ENCODE results near the gene MYH8.

MYH8 gene

DNA sequence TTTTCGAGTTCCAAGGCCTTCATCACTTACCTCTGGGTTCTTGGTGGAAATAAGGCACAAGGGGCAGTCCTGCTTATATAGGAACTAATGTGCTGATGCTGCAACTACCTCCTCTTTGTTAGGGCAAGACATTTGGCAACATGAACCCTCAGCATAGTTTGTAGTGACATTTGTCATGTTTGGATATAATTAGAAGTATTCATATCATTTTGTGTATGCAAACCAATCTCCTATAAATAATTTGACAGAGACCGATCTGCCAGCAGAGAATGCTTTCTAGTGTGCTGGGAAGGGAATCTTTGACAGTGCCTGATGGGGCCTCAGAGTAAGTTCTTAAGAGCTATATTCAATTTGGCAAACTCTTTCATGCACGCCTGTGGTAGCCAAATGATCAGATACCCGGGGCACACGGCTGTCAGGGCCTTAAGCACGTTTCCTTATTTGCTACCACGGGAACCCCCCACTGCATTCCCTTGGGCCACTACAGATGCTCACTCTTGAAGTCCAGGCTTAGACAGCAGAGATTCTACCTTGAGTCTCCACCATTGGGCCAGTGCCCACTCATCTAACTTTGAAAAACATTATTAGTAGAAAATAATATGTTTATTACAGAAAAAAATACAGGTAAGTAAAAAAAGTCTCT lies at the start of gene MYH8:
MYH8 (minus strand) TSS at position 51 of the 643 bp plus-strand sequence. CDS start 1,723 bp downstream, outside the sequence.
- H3K9ac ChIP-seq: no peak within 1 kb of the TSS
- TF ChIP-seq Cebpa-rat (IDR thresholded peaks at IDR 0.05): no peak

DNA sequence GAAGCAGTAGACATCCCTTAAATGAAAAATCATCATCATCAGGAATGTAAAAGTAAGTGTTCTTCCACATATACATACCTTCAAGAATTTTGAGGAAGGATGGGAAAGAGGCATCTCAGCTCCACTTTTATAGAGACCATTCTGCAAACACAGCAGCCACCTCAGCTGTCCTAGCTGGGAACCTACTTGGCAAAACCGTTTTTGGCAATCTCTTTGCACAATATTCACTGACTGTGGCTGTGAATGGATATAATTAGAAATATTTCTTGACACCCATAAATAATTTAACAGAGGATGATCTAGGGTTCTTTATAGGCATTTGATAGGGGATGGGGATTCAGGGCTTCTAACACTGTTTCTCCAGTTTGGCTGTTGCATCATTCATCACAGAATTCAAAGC lies 47.7 kb upstream of the MYH8 start, which contains the start of gene MYH4:
MYH4 (minus strand) TSS at position 101 of the 400 bp plus-strand sequence. CDS start 2,814 bp downstream, outside the sequence.
- H3K9me3 ChIP-seq (replicated peaks in 1 of 11): 0 out of 22 replicates have a peak, but pooled peaks cover 0 to under 1% (median 0%) of the 10 kb centered on the region in 11 experiments
- no peak for TF ChIP-seq Cebpa-rat (IDR thresholded peaks at IDR 0.05)

More for the DNA sequence above, at the start of gene MYH8:
- no peaks in the 10 kb centered on the region for H3K4me1 ChIP-seq
- no peak within 1 kb of the TSS for H3K4me3 ChIP-seq
- no peaks in the 10 kb centered on the region for H3K27me3 ChIP-seq
- H3K36me3 ChIP-seq: no peaks in the 10 kb centered on the region
- H3K4me2 ChIP-seq: no peak within 1 kb of the TSS
- H3K27ac ChIP-seq: no peak within 1 kb of the TSS
- no peaks in the 10 kb centered on the region for H3K9me3 ChIP-seq (replicated peaks in 1 of 11)
- no peaks in the 10 kb centered on the region for H4K20me1 ChIP-seq

DNA sequence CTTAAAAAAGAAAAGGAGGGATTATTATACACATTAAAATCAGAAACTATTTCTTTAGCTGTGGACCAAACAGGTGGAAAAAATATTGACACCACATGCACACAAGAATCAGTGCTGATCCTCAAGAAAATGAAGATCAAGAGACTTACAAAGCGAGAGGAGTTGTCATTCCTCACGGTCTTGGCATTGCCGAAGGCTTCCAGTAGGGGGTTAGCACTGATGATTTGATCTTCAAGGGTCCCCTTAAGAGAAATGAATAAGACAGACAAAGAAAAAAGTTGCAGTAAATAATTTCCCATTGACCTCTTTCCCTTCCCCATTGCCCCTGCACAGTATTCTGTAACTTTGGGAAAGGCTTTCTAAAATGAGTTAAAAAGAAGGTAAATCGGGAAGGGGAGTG lies 41.7 kb upstream of the MYH8 start:
- Histone ChIP-seq H3K4me3 (no peak overlapping the region), H3K9ac (no peak overlapping the region), H3K9me3 (replicated peaks in 1 of 11) (peaks cover 0 to 6% (median 0%) of the 10 kb centered on the region in 11 experiments; a peak in 2 of 22 replicates), H3K4me1 (no peaks in the 10 kb centered on the region), H3K27ac (no peak overlapping the region), H3K36me3 (no peaks in the 10 kb centered on the region), H3K4me2 (no peak overlapping the region), H4K20me1 (no peaks in the 10 kb centered on the region), H3K27me3 (no peaks in the 10 kb centered on the region)
- TF ChIP-seq Cebpa-rat (IDR thresholded peaks at IDR 0.05): no peak

More for the DNA sequence above, 47.7 kb upstream of the MYH8 start, which contains the start of gene MYH4:
- H3K4me3 ChIP-seq: no peak within 1 kb of the TSS
- no peaks in the 10 kb centered on the region for H3K27me3 ChIP-seq
- no peaks in the 10 kb centered on the region for H3K4me1 ChIP-seq
- no peaks in the 10 kb centered on the region for H4K20me1 ChIP-seq
- H3K27ac ChIP-seq: no peak within 1 kb of the TSS
- no peak within 1 kb of the TSS for H3K4me2 ChIP-seq
- no peak within 1 kb of the TSS for H3K9ac ChIP-seq
- no peaks in the 10 kb centered on the region for H3K36me3 ChIP-seq

DNA sequence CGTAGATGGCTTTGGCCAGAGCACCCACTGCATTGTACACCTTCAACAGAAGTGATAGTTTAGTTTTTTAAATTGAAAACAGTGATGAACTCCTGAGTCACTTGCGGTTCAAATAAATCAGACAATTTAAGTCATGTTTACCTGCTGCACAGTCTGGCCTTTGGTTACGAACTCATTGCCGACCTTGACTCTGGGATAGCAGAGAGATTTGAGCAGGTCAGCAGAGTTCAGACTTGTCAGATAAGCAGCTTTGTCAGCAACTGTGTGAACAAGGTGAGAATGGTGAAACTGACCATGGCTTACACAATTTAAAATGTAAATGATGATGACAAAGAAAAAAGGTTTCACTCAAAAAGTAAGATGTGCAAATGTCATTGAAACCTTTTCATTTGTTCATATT lies 38.3 kb upstream of the MYH8 start:
- H3K4me3 ChIP-seq: no peak overlapping the region
- no peak overlapping the region for H3K9ac ChIP-seq
- H3K4me1 ChIP-seq: no peaks in the 10 kb centered on the region
- no peak for TF ChIP-seq Cebpa-rat (IDR thresholded peaks at IDR 0.05)
- H3K27ac ChIP-seq: no peak overlapping the region
- peaks cover 0 to 6% (median 0%) of the 10 kb centered on the region in 11 experiments; a peak in 2 of 22 replicates for H3K9me3 ChIP-seq (replicated peaks in 1 of 11)
- H3K36me3 ChIP-seq: no peaks in the 10 kb centered on the region
- no peak overlapping the region for H3K4me2 ChIP-seq
- no peaks in the 10 kb centered on the region for H4K20me1 ChIP-seq
- no peaks in the 10 kb centered on the region for H3K27me3 ChIP-seq

DNA sequence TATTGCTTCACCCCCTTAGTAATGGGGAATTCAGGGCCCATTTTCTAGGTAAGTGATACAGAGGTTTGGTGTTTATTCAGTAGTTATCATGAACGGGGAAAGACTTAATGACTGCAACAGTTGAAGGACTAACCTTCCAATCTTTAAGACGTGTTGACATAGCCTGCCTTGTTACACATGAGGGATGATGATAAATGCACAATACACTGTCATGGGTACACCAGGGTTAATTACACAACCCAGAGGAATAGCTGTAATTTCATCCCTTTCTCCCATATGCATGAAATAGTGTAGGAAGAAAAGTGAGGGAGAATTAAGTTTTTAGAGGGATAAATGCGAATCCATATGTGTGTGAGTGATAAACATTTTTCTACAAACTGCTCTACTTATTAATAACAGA lies 37.0 kb upstream of the MYH8 start:
- no peak overlapping the region for H3K4me2 ChIP-seq

DNA sequence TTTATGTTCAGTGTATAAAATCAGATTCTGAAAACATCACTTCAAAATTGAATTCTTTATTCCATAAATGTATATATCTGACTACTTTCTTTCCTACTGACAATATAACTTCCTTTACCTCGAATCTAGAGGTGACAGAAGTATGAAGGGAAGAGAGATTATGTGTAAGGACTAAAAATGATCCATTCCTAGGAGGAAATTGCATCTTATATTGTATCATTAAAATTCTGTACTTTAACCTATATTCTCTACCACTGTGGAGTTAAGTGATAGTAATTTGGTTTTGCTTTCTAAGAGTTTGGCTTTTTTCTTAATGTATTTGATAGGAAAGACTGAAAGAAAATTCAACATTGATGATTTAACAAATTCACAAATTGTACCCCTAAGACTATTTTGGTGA lies 36.2 kb upstream of the MYH8 start:
- Histone ChIP-seq H3K36me3 (no peaks in the 10 kb centered on the region), H3K4me1 (no peaks in the 10 kb centered on the region)
- TF ChIP-seq Cebpa-rat (IDR thresholded peaks at IDR 0.05): no peak

More for the DNA sequence above, 37.0 kb upstream of the MYH8 start:
- Histone ChIP-seq H3K36me3 (no peaks in the 10 kb centered on the region), H3K27me3 (no peaks in the 10 kb centered on the region), H3K4me3 (no peak overlapping the region), H3K4me1 (no peaks in the 10 kb centered on the region), H4K20me1 (no peaks in the 10 kb centered on the region), H3K9me3 (replicated peaks in 1 of 11) (no peaks in the 10 kb centered on the region; a peak in 1 of 22 replicates), H3K9ac (no peak overlapping the region), H3K27ac (no peak overlapping the region)
- no peak for TF ChIP-seq Cebpa-rat (IDR thresholded peaks at IDR 0.05)

DNA sequence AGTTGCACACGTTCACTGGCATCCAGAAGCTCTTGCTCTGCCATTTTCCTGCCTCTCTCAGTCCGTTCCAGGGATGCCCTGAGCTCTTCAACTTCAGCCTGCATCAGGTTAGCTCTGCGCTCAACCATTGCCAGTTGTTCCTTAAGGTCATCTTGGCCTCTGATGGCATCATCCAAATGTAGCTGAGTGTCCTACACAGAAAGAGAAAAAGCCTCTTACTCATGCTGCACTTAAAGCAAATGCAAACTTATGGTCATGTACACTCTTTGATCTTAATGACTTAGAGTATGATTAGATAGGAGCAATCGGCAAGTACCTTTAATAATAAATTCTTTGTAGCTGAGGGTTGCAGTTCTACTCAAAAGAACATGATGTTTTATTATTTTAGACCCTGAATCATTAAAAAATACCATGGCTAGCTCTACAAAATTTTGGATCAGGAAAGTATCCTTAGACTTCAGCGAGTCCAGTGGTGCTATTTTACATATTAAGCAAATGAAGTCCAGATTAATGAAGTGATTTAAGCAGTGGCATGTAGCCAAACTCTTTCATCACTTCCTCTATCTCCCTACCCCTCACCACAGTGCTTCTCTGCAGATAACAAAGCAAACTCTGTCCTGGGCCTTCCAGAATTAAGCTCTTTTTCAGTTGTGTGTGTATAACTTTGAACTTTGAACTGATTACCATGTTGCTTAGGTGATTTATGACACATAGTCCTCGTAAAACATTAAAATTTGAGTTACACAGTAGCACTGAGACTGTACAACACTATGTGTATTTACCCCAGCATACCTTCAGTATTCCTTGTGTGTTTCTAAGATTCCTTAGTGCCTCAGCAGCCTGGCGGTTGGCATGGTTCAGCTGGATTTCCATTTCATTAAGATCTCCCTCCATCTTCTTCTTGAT lies 25.5 kb upstream of the MYH8 start:
- Histone ChIP-seq H3K4me3 (no peak overlapping the region), H3K9ac (no peak overlapping the region), H3K36me3 (no peaks in the 10 kb centered on the region), H3K27ac (no peak overlapping the region), H3K4me1 (peaks cover 0 to 30% (median 0%) of the 10 kb centered on the region in 10 experiments; a peak in 7 of 20 replicates), H3K27me3 (no peaks in the 10 kb centered on the region), H3K9me3 (replicated peaks in 1 of 11) (no peaks in the 10 kb centered on the region), H4K20me1 (no peaks in the 10 kb centered on the region), H3K4me2 (peak overlapping the region in 3 of 11 experiments; percentile 16 to 36 (median 17); a peak in 4 of 22 replicates)
- no peak for TF ChIP-seq Cebpa-rat (IDR thresholded peaks at IDR 0.05)

More for the DNA sequence above, 36.2 kb upstream of the MYH8 start:
- H3K27me3 ChIP-seq: no peaks in the 10 kb centered on the region
- H3K4me2 ChIP-seq: no peak overlapping the region
- no peak overlapping the region for H3K4me3 ChIP-seq
- H3K9me3 ChIP-seq (replicated peaks in 1 of 11): no peaks in the 10 kb centered on the region
- H4K20me1 ChIP-seq: no peaks in the 10 kb centered on the region
- H3K9ac ChIP-seq: no peak overlapping the region
- no peak overlapping the region for H3K27ac ChIP-seq

DNA sequence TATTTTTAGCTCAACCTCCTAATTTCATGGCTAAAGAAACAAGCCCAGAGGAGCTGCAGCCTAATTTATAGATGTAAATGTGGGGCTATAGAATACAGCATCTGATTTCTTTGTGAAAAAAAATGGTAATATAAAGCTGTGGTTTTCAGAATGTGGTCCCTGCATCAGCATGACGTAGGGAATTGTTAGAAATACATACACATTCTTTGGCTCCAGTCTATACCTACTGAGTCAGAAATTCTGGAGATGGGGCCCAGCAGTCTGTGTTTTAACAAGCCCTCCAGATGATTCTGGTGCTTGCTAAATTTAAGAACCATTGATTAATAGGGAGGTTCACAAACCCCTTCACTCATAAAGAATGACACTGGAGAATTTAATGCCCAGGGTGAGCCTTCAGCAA lies 18.1 kb upstream of the MYH8 start:
- no peak for TF ChIP-seq Cebpa-rat (IDR thresholded peaks at IDR 0.05)

DNA sequence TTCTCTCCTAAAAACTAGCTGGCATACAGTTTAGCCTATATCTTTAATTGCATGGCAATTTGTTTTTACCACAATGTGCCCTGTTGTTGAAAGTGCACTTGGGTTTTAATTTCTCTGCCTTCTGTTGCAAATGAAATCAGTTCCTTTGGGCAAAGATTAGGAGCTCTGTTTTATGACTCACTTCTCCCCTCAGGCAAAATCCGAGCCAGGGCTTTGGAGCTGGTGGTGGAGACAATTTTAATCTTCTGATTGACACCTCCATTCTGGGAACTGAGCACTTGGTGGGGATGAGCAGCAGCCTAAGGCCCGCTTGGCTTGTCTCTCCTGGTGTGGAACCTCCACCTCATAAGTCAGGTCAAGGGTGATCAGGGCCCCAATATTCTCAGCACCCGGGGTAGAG lies 13.3 kb upstream of the MYH8 start:
- Histone ChIP-seq H3K27ac (peak overlapping the region in 5 of 11 experiments; percentile 1 to 37 (median 5); a peak in 4 of 22 replicates), H3K4me2 (peak overlapping the region; percentile 30 to 80 (median 62))

More for the DNA sequence above, 18.1 kb upstream of the MYH8 start:
- Histone ChIP-seq H3K4me3 (no peak overlapping the region), H3K4me2 (no peak overlapping the region), H3K9me3 (replicated peaks in 1 of 11) (peaks cover 17 to 30% (median 23%) of the 10 kb centered on the region in 11 experiments; a peak in 19 of 22 replicates), H4K20me1 (no peaks in the 10 kb centered on the region), H3K4me1 (peaks cover 10 to 15% (median 12%) of the 10 kb centered on the region in 10 experiments), H3K27me3 (no peaks in the 10 kb centered on the region), H3K36me3 (no peaks in the 10 kb centered on the region), H3K27ac (no peak overlapping the region), H3K9ac (no peak overlapping the region)

More for the DNA sequence above, 13.3 kb upstream of the MYH8 start:
- Histone ChIP-seq H3K27me3 (no peaks in the 10 kb centered on the region), H3K36me3 (no peaks in the 10 kb centered on the region), H3K4me3 (0 out of 20 replicates have a peak overlapping the region, but pooled peaks of 1 of the 10 experiments have one; percentile 9), H3K9ac (no peak overlapping the region), H3K9me3 (replicated peaks in 1 of 11) (peaks cover 17 to 34% (median 25%) of the 10 kb centered on the region in 11 experiments; a peak in 21 of 22 replicates), H4K20me1 (no peaks in the 10 kb centered on the region), H3K4me1 (peaks cover 13 to 19% (median 15%) of the 10 kb centered on the region in 10 experiments)
- TF ChIP-seq Cebpa-rat (IDR thresholded peaks at IDR 0.05): no peak

All from BLaER1 treated with 17β-estradiol and CSF1 and Interleukin-3, amounts not matched to agents 10 nM and 100 nM (cell line).